GM19351 (cell line): Measurements from ENCODE around the gene UBFD1.
"Not testable (repeated sequence)": the region's sequence is repeated elsewhere in the genome, so short reads cannot be mapped to it uniquely, and the experiment has no call there.

Experiments used
- ATAC-seq: cut with Tn5 transposase; IDR thresholded peaks from one replicate; pipeline ENCODE4 v1.9.1; 2021; ENCODE audit warnings: mild to moderate bottlenecking, moderate library complexity; ENCODE audit not compliant: unreplicated experiment

The UBFD1 gene

GRCh38 chr16:23556881-23557778 is at the start of gene UBFD1, which contains the start of gene EARS2:
Gene UBFD1, plus strand, starts transcription at chr16:23557727. Its CDS starts 16 bp downstream, at chr16:23557743.
Gene EARS2, minus strand, starts transcription at chr16:23557350. Its CDS starts 7 bp downstream, at chr16:23557343.
- ATAC-seq, result peak; percentile 89

GRCh38 chr16:23508589-23509440 is 48.7 kb upstream of the UBFD1 start:
- no peak for ATAC-seq

- no peak for ATAC-seq
Observed at GRCh38 chr16:23509441-23509754, 48.1 kb upstream of the UBFD1 start.

GRCh38 chr16:23509782-23510163 is 47.8 kb upstream of the UBFD1 start:
- peak; percentile 11 for ATAC-seq

GRCh38 chr16:23510164-23510914 is 47.2 kb upstream of the UBFD1 start, which contains the start of gene GGA2:
Gene GGA2, minus strand, starts transcription at chr16:23510494. Its CDS starts 83 bp downstream, at chr16:23510411.
- peak; percentile 80 for ATAC-seq

GRCh38 chr16:23510915-23511270 is 46.6 kb upstream of the UBFD1 start:
- ATAC-seq, result not testable (repeated sequence)

- ATAC-seq, result no peak
Observed at GRCh38 chr16:23511731-23512130, 45.8 kb upstream of the UBFD1 start.

GRCh38 chr16:23512168-23512695 is 45.3 kb upstream of the UBFD1 start:
- ATAC-seq, result no peak

- no peak for ATAC-seq
Observed at GRCh38 chr16:23514381-23515152, 43.0 kb upstream of the UBFD1 start.

GRCh38 chr16:23515881-23516280 is 41.6 kb upstream of the UBFD1 start:
- ATAC-seq, result no peak

- no peak for ATAC-seq
Observed at GRCh38 chr16:23516366-23517137, 41.0 kb upstream of the UBFD1 start.

- ATAC-seq, result no peak
Observed at GRCh38 chr16:23518435-23518891, 39.1 kb upstream of the UBFD1 start.

- ATAC-seq, result no peak
Observed at GRCh38 chr16:23519282-23519681, 38.2 kb upstream of the UBFD1 start.

- no peak for ATAC-seq
Observed at GRCh38 chr16:23520500-23520899, 37.0 kb upstream of the UBFD1 start.

- ATAC-seq, result no peak
Observed at GRCh38 chr16:23521037-23521743, 36.3 kb upstream of the UBFD1 start.

GRCh38 chr16:23521965-23522364 is 35.6 kb upstream of the UBFD1 start:
- no peak for ATAC-seq

- ATAC-seq, result no peak
Observed at GRCh38 chr16:23523321-23523720, 34.2 kb upstream of the UBFD1 start.

GRCh38 chr16:23523876-23524385 is 33.6 kb upstream of the UBFD1 start:
- ATAC-seq, result no peak
